22Rv1 (cell line): ENCODE data around the gene MATN4.

Experiments used
- ZFX ChIP-seq: fragments of 450-650 bp; IDR thresholded peaks from 2 replicates; pipeline ENCODE4 v1.6.1; 2017; ENCODE audit warnings: antibody characterized with exemption, borderline replicate concordance
- TF ChIP-seq, protein P1 (sequence below): fragments of 450-650 bp; IDR thresholded peaks from 2 replicates; pipeline ENCODE4 v1.5.1; 2017; ENCODE audit warnings: mild to moderate bottlenecking

- TF ChIP-seq, protein P1, sequence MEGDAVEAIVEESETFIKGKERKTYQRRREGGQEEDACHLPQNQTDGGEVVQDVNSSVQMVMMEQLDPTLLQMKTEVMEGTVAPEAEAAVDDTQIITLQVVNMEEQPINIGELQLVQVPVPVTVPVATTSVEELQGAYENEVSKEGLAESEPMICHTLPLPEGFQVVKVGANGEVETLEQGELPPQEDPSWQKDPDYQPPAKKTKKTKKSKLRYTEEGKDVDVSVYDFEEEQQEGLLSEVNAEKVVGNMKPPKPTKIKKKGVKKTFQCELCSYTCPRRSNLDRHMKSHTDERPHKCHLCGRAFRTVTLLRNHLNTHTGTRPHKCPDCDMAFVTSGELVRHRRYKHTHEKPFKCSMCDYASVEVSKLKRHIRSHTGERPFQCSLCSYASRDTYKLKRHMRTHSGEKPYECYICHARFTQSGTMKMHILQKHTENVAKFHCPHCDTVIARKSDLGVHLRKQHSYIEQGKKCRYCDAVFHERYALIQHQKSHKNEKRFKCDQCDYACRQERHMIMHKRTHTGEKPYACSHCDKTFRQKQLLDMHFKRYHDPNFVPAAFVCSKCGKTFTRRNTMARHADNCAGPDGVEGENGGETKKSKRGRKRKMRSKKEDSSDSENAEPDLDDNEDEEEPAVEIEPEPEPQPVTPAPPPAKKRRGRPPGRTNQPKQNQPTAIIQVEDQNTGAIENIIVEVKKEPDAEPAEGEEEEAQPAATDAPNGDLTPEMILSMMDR, result no peak
- no peak for TF ChIP-seq ZFX
Observed at GRCh38 chr20:45347936-45348778, 40.1 kb upstream of the MATN4 start, which contains the start of gene SDC4.
